PC-3 (cell line): ENCODE data around the gene ROBO2.

Source experiments
- EZH2 ChIP-seq: fragments of 300-600 bp; sonication (generic); IDR thresholded peaks from one replicate; pipeline ENCODE4 v1.6.1; 2017; ENCODE audit warnings: antibody characterized with exemption, mild to moderate bottlenecking, low read length; ENCODE audit not compliant: unreplicated experiment
- EZH2phosphoT487 ChIP-seq: fragments of 300-600 bp; sonication (generic); IDR thresholded peaks from 2 replicates; pipeline ENCODE4 v1.6.1; 2018; ENCODE audit warnings: mild to moderate bottlenecking, antibody characterized with exemption, low read length, borderline replicate concordance
- TF ChIP-seq, protein P1 (sequence below): fragments of 300-600 bp; sonication (generic); conservative IDR thresholded peaks from 2 replicates; pipeline ENCODE4 v1.5.1; 2017; ENCODE audit warnings: antibody characterized with exemption, low read depth, mild to moderate bottlenecking, low read length

DNA sequence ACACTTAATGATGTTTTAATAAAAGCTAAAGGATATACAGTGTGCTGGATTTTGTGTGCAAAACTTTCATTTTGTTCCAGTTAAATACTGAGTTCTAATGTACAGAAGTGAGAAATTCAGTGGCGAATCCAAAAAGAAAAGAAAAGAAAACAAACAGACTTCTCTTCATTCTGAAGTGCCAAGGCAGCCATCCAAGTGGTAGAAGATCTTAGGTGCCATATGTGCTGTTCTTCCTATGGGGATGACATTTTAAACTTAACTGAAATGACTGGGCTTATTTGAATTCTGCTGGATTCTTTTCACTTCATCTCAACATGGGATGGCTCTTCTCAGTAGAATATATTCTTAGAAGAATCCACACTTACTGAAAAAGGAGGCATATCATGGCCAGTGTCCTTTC lies 416.5 kb downstream of the ROBO2 start:
- TF ChIP-seq, protein P1, sequence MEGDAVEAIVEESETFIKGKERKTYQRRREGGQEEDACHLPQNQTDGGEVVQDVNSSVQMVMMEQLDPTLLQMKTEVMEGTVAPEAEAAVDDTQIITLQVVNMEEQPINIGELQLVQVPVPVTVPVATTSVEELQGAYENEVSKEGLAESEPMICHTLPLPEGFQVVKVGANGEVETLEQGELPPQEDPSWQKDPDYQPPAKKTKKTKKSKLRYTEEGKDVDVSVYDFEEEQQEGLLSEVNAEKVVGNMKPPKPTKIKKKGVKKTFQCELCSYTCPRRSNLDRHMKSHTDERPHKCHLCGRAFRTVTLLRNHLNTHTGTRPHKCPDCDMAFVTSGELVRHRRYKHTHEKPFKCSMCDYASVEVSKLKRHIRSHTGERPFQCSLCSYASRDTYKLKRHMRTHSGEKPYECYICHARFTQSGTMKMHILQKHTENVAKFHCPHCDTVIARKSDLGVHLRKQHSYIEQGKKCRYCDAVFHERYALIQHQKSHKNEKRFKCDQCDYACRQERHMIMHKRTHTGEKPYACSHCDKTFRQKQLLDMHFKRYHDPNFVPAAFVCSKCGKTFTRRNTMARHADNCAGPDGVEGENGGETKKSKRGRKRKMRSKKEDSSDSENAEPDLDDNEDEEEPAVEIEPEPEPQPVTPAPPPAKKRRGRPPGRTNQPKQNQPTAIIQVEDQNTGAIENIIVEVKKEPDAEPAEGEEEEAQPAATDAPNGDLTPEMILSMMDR, result no peak
- TF ChIP-seq EZH2 (no peak), EZH2phosphoT487 (no peak)
